ENCODE data around the gene IL10RA. TPM values are rescaled to one million over a fixed set of nuclear protein-coding genes. Genes with fewer than 3 reads are reported as not detected.
"Not testable (repeated sequence)": the region's sequence is repeated elsewhere in the genome, so short reads cannot be mapped to it uniquely, and the experiment has no call there.

Gene IL10RA
- total RNA-seq, 1 experiment from 2014 or later = 1.7 TPM

GRCh38 chr11:117947751-117948150, 38.4 kb upstream of the IL10RA start:
- peaks cover 3 to 13% of the 10 kb centered on the region in 2 experiments; a peak in 3 of 4 replicates for H3K4me1 ChIP-seq (ENCODE audit: control insufficient read depth in 1 of 2, insufficient read depth in 2 of 2, low read length in 2 of 2)
- intact Hi-C loops (cut with micrococcal nuclease) = loop anchor here (1.0 to 10.0 kb wide), 4 partner anchors 103 to 523 kb away; no protein-coding TSS in a partner anchor
- not testable (repeated sequence) for H3K27ac ChIP-seq (ENCODE audit: low read depth, low read length); H3K9ac ChIP-seq (ENCODE audit: low read length); ATAC-seq; H3K9me3 ChIP-seq (ENCODE audit: control insufficient read depth in 1 of 2, insufficient read depth in 1 of 2, low read depth in 1 of 2, low read length in 2 of 2); DNase-seq (ENCODE audit: low read depth, low spot score); H3K27me3 ChIP-seq (ENCODE audit: insufficient read depth, low read length); H3K36me3 ChIP-seq (ENCODE audit: control insufficient read depth in 1 of 2, insufficient read depth in 2 of 2, low read length in 2 of 2); H4K20me1 ChIP-seq (ENCODE audit: insufficient read depth); H3K9me2 ChIP-seq (ENCODE audit: insufficient read depth); H3K4me2 ChIP-seq (ENCODE audit: low read length); H2AFZ ChIP-seq (ENCODE audit: low read depth, low read length, poor library complexity, severe bottlenecking); BruUV-seq (replicated peaks); H3K4me3 ChIP-seq (replicated peaks in 1 of 2; ENCODE audit: low read depth in 1 of 2, low read length in 2 of 2); H3K79me2 ChIP-seq (ENCODE audit: insufficient read depth, low read length)
- CTCF ChIA-PET = interaction anchor here (1.2 to 9.1 kb wide), 8 partner anchors 13 to 522 kb away, joined by 6 to 224 read pairs (median 26); partner anchors contain the start of gene FXYD2
- POLR2A ChIA-PET = interaction anchor here (1.8 kb wide), 1 partner anchor 139 kb away, joined by 4 read pairs; no protein-coding TSS in a partner anchor
- RAD21 ChIA-PET (ENCODE audit: low non-redundant PET in 1 of 2, low total read pairs in 2 of 2, uncharacterized antibody in 2 of 2, unreplicated experiment in 2 of 2) = interaction anchor here (1.2 to 2.1 kb wide), 4 partner anchors 43 to 127 kb away, joined by 3 to 24 read pairs (median 7); no protein-coding TSS in a partner anchor

GRCh38 chr11:117948466-117948865, 37.7 kb upstream of the IL10RA start:
- H3K27ac ChIP-seq (ENCODE audit: low read depth, low read length); H3K9me2 ChIP-seq (ENCODE audit: insufficient read depth); DNase-seq (ENCODE audit: low read depth, low spot score); H3K9ac ChIP-seq (ENCODE audit: low read length); H3K4me3 ChIP-seq (replicated peaks in 1 of 2; ENCODE audit: low read depth in 1 of 2, low read length in 2 of 2); H3K4me2 ChIP-seq (ENCODE audit: low read length); ATAC-seq; H2AFZ ChIP-seq (ENCODE audit: low read depth, low read length, poor library complexity, severe bottlenecking); H3K9me3 ChIP-seq (ENCODE audit: control insufficient read depth in 1 of 2, insufficient read depth in 1 of 2, low read depth in 1 of 2, low read length in 2 of 2); BruUV-seq (replicated peaks); RAD21 ChIA-PET (ENCODE audit: low non-redundant PET in 1 of 2, low total read pairs in 2 of 2, uncharacterized antibody in 2 of 2, unreplicated experiment in 2 of 2); POLR2A ChIA-PET; H4K20me1 ChIP-seq (ENCODE audit: insufficient read depth); H3K79me2 ChIP-seq (ENCODE audit: insufficient read depth, low read length); H3K27me3 ChIP-seq (ENCODE audit: insufficient read depth, low read length); H3K36me3 ChIP-seq (ENCODE audit: control insufficient read depth in 1 of 2, insufficient read depth in 2 of 2, low read length in 2 of 2): not testable (repeated sequence)
- CTCF ChIA-PET = interaction anchor here (3.7 to 9.1 kb wide), 3 partner anchors 104 to 128 kb away, joined by 44 to 224 read pairs (median 143); partner anchors contain the start of gene FXYD2
- peaks cover 3 to 13% of the 10 kb centered on the region in 2 experiments; a peak in 3 of 4 replicates for H3K4me1 ChIP-seq (ENCODE audit: control insufficient read depth in 1 of 2, insufficient read depth in 2 of 2, low read length in 2 of 2)
- intact Hi-C loops (cut with micrococcal nuclease) = loop anchor here (10.0 kb wide), 1 partner anchor 524 kb away; no protein-coding TSS in a partner anchor

DNA sequence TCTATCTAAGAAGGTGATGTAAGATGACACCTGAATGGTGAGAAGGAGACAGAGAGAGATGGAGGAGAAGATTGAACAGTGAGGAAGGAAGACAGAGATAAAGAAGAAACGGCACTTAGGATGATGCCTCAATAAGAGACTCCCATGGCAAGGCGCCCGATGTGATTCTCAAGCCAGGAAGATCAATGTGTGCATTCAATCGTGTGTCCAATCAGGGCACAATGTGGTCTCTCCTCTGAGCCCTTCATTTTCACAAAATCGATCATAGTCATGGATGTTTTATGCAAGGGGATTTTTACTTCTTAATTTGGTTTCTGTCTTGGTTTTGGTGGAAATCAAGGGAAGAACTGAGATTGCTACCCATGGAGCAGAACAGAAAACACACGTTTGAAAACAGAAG, 37.1 kb upstream of the IL10RA start:
- BruUV-seq (replicated peaks) = no TSS peak
- Histone ChIP-seq H2AFZ (ENCODE audit: low read depth, low read length, poor library complexity, severe bottlenecking) (no peak overlapping the region), H3K9ac (ENCODE audit: low read length) (no peak overlapping the region), H3K4me3 (replicated peaks in 1 of 2; ENCODE audit: low read depth in 1 of 2, low read length in 2 of 2) (no peak overlapping the region), H3K4me1 (ENCODE audit: control insufficient read depth in 1 of 2, insufficient read depth in 2 of 2, low read length in 2 of 2) (peaks cover 3 to 13% of the 10 kb centered on the region in 2 experiments; a peak in 3 of 4 replicates), H3K9me2 (ENCODE audit: insufficient read depth) (no peaks in the 10 kb centered on the region), H3K27me3 (ENCODE audit: insufficient read depth, low read length) (no peaks in the 10 kb centered on the region), H4K20me1 (ENCODE audit: insufficient read depth) (no peaks in the 10 kb centered on the region), H3K27ac (ENCODE audit: low read depth, low read length) (no peak overlapping the region), H3K4me2 (ENCODE audit: low read length) (no peak overlapping the region), H3K36me3 (ENCODE audit: control insufficient read depth in 1 of 2, insufficient read depth in 2 of 2, low read length in 2 of 2) (no peaks in the 10 kb centered on the region), H3K9me3 (ENCODE audit: control insufficient read depth in 1 of 2, insufficient read depth in 1 of 2, low read depth in 1 of 2, low read length in 2 of 2) (no peaks in the 10 kb centered on the region), H3K79me2 (ENCODE audit: insufficient read depth, low read length) (no peaks in the 10 kb centered on the region)
- ChIA-PET POLR2A (no interaction called here), CTCF (interaction anchor here (4.8 to 9.1 kb wide), 2 partner anchors 106 to 129 kb away, joined by 143 to 224 read pairs; partner anchors contain the start of gene FXYD2), RAD21 (ENCODE audit: low non-redundant PET in 1 of 2, low total read pairs in 2 of 2, uncharacterized antibody in 2 of 2, unreplicated experiment in 2 of 2) (no interaction called here)
- no peak for ATAC-seq
- intact Hi-C loops (cut with micrococcal nuclease) = loop anchor here (10.0 kb wide), 1 partner anchor 524 kb away; no protein-coding TSS in a partner anchor
- no peak for DNase-seq (ENCODE audit: low read depth, low spot score)
- TF ChIP-seq, protein P1, sequence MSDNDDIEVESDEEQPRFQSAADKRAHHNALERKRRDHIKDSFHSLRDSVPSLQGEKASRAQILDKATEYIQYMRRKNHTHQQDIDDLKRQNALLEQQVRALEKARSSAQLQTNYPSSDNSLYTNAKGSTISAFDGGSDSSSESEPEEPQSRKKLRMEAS (IDR thresholded peaks at IDR 0.05) = no peak
- TF ChIP-seq FOSL1 (IDR thresholded peaks at IDR 0.05; ENCODE audit: low read depth) (no peak), POLR2A (IDR thresholded peaks at IDR 0.05; ENCODE audit: borderline replicate concordance, extremely low read depth, insufficient read depth, insufficient read length) (no peak), ATF3 (IDR thresholded peaks at IDR 0.05) (no peak), ZNF274 (IDR thresholded peaks at IDR 0.05; ENCODE audit: low read depth, low read length) (no peak), EZH2phosphoT487 (IDR thresholded peaks at IDR 0.05; ENCODE audit: borderline replicate concordance) (no peak), RAD21 (IDR thresholded peaks at IDR 0.05; ENCODE audit: low read depth) (no peak), ZFX (IDR thresholded peaks at IDR 0.05) (no peak)
- TF ChIP-seq, protein P2, sequence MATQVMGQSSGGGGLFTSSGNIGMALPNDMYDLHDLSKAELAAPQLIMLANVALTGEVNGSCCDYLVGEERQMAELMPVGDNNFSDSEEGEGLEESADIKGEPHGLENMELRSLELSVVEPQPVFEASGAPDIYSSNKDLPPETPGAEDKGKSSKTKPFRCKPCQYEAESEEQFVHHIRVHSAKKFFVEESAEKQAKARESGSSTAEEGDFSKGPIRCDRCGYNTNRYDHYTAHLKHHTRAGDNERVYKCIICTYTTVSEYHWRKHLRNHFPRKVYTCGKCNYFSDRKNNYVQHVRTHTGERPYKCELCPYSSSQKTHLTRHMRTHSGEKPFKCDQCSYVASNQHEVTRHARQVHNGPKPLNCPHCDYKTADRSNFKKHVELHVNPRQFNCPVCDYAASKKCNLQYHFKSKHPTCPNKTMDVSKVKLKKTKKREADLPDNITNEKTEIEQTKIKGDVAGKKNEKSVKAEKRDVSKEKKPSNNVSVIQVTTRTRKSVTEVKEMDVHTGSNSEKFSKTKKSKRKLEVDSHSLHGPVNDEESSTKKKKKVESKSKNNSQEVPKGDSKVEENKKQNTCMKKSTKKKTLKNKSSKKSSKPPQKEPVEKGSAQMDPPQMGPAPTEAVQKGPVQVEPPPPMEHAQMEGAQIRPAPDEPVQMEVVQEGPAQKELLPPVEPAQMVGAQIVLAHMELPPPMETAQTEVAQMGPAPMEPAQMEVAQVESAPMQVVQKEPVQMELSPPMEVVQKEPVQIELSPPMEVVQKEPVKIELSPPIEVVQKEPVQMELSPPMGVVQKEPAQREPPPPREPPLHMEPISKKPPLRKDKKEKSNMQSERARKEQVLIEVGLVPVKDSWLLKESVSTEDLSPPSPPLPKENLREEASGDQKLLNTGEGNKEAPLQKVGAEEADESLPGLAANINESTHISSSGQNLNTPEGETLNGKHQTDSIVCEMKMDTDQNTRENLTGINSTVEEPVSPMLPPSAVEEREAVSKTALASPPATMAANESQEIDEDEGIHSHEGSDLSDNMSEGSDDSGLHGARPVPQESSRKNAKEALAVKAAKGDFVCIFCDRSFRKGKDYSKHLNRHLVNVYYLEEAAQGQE (IDR thresholded peaks at IDR 0.05; ENCODE audit: low read depth) = no peak

Measured in HCT116 (cell line).